Transverse colon (tissue), 4 donors: ENCODE results near the gene ZNF22.

Source experiments
- CTCF ChIP-seq, 5 experiments: fragments of 200-600 bp in 3 of 5; fragments of 450-650 bp in 2 of 5; sonication (generic) in 3 of 5; IDR thresholded peaks; 1 replicate in 2 of 5; 2 replicates in 3 of 5; pipeline ENCODE4 v1.5.1; 2016 to 2017; ENCODE audit warnings: antibody characterized with exemption in 5 of 5, inconsistent platforms in 3 of 5, mild to moderate bottlenecking in 2 of 5, moderate library complexity in 1 of 5
- EP300 ChIP-seq: sonication (generic); formaldehyde crosslinking; IDR thresholded peaks from one replicate; pipeline ENCODE4 v1.6.1; 2017; ENCODE audit warnings: antibody characterized with exemption, low read depth
- POLR2AphosphoS5 ChIP-seq, 3 donors: sonication (generic); formaldehyde crosslinking; IDR thresholded peaks; one replicate each; pipeline ENCODE4 v1.6.1; 2016; ENCODE audit warnings: antibody characterized with exemption in 3 of 3

GRCh38 chr10:44997105-44997748 lies 3.5 kb upstream of the ZNF22 start:
- TF ChIP-seq EP300 (no peak), POLR2AphosphoS5 (IDR thresholded peaks at IDR 0.05) (no peak), CTCF (IDR thresholded peaks at IDR 0.05) (no peak)
